Effector memory CD4-positive, alpha-beta T cell (primary cell): ENCODE data around the gene KDM6A.
"Not testable (repeated sequence)": the region's sequence is repeated elsewhere in the genome, so short reads cannot be mapped to it uniquely, and the experiment has no call there.

Experiments
- DNase-seq, 3 donors: peaks; one replicate each; pipeline ENCODE4 v3.0.0-alpha.2; 2020
- H3K27ac ChIP-seq: 2 replicates; pipeline ENCODE4 v1.7.0; 2013; ENCODE audit warnings: mild to moderate bottlenecking, low read length, moderate library complexity; ENCODE audit not compliant: insufficient read depth, poor library complexity, severe bottlenecking
- H3K27me3 ChIP-seq: replicated peaks from 2 replicates; pipeline ENCODE4 v1.7.0; 2013; ENCODE audit warnings: mild to moderate bottlenecking, low read length; ENCODE audit not compliant: insufficient read depth, control insufficient read depth, poor library complexity, severe bottlenecking
- H3K36me3 ChIP-seq: 2 replicates; pipeline ENCODE4 v1.7.0; 2013; ENCODE audit warnings: mild to moderate bottlenecking, low read length, moderate library complexity; ENCODE audit not compliant: control insufficient read depth, insufficient read depth
- H3K4me1 ChIP-seq: 2 replicates; pipeline ENCODE4 v1.7.0; 2013; ENCODE audit warnings: low read length, mild to moderate bottlenecking; ENCODE audit not compliant: control insufficient read depth, insufficient read depth, poor library complexity, severe bottlenecking
- H3K4me3 ChIP-seq: 2 replicates; pipeline ENCODE4 v1.7.0; 2013; ENCODE audit warnings: low read length, low read depth, mild to moderate bottlenecking; ENCODE audit not compliant: insufficient read depth, poor library complexity, severe bottlenecking
- H3K9me3 ChIP-seq: 2 replicates; pipeline ENCODE4 v1.7.0; 2013; ENCODE audit warnings: mild to moderate bottlenecking, low read length, moderate library complexity; ENCODE audit not compliant: control insufficient read depth

The KDM6A gene

DNA sequence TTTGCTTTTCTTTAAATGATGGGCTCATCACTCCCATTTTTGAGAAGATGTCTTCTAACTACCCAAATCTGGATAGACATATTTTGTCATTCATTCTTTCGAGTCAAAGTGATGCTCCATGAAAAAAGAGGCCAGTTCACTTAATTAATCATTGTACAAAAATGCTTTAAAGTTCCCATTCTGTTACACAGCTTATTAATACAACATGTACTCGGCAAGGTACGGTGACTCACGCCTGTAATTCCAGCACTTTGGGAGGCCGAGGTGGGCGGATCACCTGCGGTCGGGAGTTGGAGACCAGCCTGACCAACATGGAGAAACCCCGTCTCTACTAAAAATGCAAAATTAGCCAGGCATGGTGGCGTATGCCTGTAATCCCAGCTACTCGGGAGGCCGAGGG, 67.6 kb downstream of the KDM6A start:
- H3K4me3 ChIP-seq, H3K36me3 ChIP-seq, DNase-seq, H3K9me3 ChIP-seq, H3K27me3 ChIP-seq, H3K27ac ChIP-seq, H3K4me1 ChIP-seq: not testable (repeated sequence)

DNA sequence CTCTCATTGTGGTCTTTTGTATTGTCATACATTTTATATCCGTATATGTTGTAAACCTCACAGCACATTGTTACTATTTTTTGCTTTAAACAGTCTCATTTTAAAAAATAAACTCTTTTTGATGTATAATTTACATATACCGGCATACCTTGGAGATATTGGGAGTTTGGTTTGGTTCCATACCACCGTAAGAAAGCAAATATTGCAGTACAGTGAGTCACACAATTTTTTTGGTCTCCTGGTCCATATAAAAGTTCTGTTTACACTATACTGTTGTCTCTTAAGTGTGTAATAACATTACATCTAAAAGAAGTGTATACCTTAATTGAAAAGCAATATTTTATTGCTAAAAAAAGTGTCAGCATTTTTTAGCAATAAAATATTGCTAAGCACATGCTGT, 70.0 kb downstream of the KDM6A start:
- no peak overlapping the region for H3K27ac ChIP-seq
- no peak overlapping the region for H3K4me3 ChIP-seq
- H3K27me3 ChIP-seq = no peaks in the 10 kb centered on the region
- DNase-seq = no peak
- peaks cover 3% of the 10 kb centered on the region for H3K4me1 ChIP-seq
- peaks cover 9% of the 10 kb centered on the region for H3K9me3 ChIP-seq
- no peaks in the 10 kb centered on the region for H3K36me3 ChIP-seq

DNA sequence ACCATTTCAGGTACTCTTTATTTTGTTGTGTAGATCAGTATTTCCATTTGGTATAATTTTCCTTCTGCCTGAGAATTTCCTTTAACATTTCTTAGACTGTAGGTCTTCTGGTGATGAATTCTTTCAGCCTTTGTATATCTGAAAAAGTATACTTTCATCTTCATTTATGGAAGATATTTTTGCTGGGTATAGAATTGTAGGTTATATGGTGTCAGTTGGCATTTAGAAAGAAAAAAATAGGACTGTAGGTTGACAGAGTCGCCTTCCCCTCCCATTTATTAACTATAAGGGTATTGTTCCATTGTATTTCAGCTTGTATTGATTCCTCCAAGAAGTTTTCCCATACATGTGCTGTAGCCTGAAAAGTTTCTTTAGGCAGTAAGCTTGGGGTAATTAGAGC, 71.9 kb downstream of the KDM6A start:
- peaks cover 9% of the 10 kb centered on the region for H3K9me3 ChIP-seq
- H3K4me1 ChIP-seq = peaks cover 7% of the 10 kb centered on the region
- H3K36me3 ChIP-seq = no peaks in the 10 kb centered on the region
- no peak for DNase-seq
- no peak overlapping the region for H3K27ac ChIP-seq
- no peaks in the 10 kb centered on the region for H3K27me3 ChIP-seq
- H3K4me3 ChIP-seq = no peak overlapping the region

DNA sequence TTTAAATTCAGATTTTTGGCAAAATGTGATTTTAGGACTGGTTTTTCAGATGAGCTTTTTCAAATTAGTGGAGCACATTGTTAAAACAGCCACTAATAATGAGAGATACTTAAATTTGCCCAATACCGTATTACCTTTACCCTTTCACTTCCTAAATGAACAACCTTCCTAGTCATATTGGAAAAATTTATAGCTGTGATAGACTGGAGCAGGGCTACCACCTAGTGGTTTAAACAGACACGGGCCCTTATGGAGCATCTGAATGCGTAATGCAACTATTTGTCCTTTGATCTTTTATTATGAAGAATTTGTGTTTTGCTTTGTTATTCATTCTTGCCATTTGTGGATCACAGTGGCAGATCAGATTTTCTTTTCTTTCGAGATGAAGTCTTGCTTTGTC, 72.7 kb downstream of the KDM6A start:
- H3K27me3 ChIP-seq = no peaks in the 10 kb centered on the region
- no peak overlapping the region for H3K27ac ChIP-seq
- no peak overlapping the region for H3K4me3 ChIP-seq
- peaks cover 9% of the 10 kb centered on the region for H3K9me3 ChIP-seq
- H3K4me1 ChIP-seq = peaks cover 7% of the 10 kb centered on the region
- no peak for DNase-seq
- H3K36me3 ChIP-seq = no peaks in the 10 kb centered on the region

DNA sequence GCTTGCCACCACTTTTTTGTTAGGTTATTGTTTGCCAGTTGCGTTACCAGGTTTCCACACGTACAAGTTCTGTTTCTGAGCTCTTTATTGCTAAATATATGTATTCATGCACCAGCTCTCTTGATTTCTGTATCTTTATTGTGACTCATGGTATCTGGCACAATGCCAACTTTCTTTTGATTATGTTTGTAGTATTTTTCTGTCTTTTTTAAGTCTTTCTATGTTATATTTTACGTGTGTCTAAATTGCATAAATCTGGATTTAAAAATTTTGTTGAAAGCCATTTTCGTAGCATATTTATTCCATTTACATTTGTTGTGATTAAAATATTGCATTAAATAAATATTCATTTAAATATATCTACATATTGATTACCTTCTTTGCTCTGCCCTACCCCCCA, 73.8 kb downstream of the KDM6A start:
- Histone ChIP-seq H3K27ac (no peak overlapping the region), H3K4me1 (peaks cover 7% of the 10 kb centered on the region), H3K27me3 (no peaks in the 10 kb centered on the region), H3K36me3 (no peaks in the 10 kb centered on the region), H3K9me3 (peaks cover 9% of the 10 kb centered on the region), H3K4me3 (no peak overlapping the region)
- DNase-seq = no peak

DNA sequence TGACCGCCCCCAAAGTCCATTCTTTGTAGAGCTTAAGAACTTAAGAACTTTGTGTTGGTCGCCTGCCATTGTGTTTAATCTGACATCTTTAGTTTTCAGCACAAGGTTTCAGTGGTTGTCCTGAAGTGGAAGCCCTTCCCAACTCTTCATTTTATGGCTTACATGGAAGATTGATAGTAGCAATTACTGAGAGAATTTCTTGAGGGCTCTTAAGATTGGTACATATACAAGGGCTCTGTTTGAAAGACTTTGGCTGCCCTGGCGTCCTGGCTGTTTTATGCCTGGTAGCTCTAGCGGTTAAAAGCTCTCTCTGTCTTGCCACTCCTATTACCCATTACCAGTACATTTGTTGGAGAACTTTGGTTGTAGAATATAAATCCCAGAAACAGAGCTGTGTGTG, 75.0 kb downstream of the KDM6A start:
- DNase-seq = no peak
- Histone ChIP-seq H3K9me3 (peaks cover 9% of the 10 kb centered on the region), H3K4me1 (peaks cover 7% of the 10 kb centered on the region), H3K36me3 (no peaks in the 10 kb centered on the region), H3K27ac (no peak overlapping the region), H3K27me3 (no peaks in the 10 kb centered on the region), H3K4me3 (no peak overlapping the region)

DNA sequence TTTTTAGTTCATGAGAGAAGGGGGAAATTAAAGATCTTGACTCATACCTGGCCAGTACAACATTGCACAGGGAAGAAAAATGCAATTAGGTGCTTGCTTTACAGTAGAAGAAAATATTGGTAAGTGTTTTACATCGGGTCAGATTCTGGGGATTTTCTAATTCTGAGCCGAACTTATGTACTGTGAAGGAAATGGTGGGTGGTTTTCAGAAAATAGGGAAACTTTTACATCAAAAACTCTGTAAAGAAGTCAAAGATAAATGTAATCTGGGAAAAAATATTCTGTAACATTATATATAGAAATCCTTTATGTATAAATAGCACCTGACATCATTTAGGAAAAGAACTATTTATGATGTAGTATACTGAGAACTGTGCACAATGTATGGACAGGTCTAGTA, 75.4 kb downstream of the KDM6A start:
- no peak for DNase-seq
- no peak overlapping the region for H3K27ac ChIP-seq

DNA sequence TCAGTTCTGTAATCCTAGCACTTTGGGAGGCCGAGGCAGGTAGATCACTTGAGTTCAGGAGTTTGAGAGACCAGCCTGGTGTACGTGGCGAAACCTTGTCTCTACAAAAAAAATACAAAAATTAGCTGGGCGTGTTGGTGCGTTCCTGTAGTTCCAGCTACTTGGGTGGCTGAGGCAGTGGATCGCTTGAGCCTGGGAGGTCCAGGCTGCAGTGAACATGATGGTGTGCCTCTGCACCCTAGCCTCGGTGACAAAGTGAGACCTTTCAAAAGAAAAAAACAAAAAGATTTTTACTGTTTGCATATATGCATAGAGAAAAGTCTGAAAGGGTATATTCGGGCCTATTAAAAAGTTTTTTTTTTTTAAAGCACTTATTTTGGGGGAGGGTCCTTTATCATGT, 76.1 kb downstream of the KDM6A start:
- Histone ChIP-seq H3K4me1 (peaks cover 7% of the 10 kb centered on the region), H3K4me3 (no peak overlapping the region), H3K9me3 (peaks cover 9% of the 10 kb centered on the region), H3K36me3 (no peaks in the 10 kb centered on the region), H3K27me3 (no peaks in the 10 kb centered on the region), H3K27ac (no peak overlapping the region)
- DNase-seq = no peak

More for the DNA sequence above, 75.4 kb downstream of the KDM6A start:
- Histone ChIP-seq H3K4me3 (no peak overlapping the region), H3K9me3 (peaks cover 9% of the 10 kb centered on the region), H3K4me1 (peaks cover 7% of the 10 kb centered on the region), H3K36me3 (no peaks in the 10 kb centered on the region), H3K27me3 (no peaks in the 10 kb centered on the region)

DNA sequence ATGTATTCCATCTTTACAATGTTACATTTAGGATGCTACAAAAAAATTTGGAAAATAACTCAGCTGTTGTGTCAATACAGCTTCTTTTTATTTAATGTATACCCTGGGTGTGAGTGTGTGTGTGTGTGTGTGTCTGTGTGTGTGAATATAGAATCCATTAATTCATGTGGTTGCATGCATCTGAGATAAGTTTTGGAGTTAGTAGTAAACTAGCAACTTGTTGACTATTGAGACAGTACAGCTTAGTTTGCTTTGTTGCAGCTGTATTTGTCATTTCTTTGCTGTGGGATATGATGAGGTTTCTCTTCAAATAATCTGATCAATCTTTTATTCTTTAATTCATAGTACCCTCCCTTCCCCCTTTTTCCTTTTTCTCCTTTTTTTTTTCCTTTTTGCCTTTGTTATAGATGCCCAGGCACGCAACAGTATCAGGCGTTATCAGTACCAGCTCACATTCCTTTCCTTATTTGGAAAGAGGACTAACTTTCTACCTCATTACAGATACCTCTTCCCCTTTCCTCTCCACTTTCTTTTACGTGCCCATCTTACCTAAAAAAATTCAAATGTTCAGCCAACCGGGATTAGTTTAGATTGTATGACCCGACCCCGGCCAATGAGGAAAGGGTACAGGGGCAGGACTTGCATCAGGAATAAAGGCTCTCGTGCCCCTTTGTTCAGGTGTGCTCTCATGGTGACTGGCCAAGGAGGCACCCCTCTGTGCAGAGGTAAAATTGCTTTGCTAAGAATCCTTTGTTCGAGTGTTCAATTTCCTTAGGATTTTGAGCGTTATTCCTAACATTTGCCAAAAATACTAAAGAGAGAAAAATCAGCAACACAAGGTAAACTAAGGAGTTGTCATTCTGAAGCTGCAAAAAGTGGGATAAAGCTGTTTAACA, 77.7 kb downstream of the KDM6A start:
- not testable (repeated sequence) for H3K4me1 ChIP-seq, H3K4me3 ChIP-seq, H3K36me3 ChIP-seq, H3K27ac ChIP-seq, H3K9me3 ChIP-seq, DNase-seq, H3K27me3 ChIP-seq

DNA sequence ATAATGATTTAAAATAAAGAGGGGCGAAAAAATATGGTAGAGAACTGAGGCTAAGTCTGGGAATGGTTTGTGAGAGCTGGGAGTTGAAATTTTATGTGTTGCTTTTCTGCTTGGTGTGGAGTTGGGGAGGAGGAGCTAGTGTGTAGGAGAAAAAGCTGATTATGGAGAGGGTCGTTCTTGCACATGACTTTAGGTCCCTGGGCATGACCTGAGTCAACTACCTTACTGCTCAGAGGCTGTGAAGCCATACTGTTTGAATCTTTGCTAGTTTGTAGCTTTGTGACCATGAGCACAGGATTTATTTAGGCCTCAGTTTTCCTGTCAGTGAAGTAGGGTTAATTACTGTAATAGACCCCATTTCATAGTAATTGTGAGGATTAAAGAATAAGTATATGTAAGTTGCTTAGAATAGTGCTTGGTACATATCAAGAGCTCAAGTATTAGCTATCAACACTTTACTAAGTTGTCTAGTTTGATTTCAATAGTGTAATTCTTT, 78.6 kb downstream of the KDM6A start:
- no peak overlapping the region for H3K4me3 ChIP-seq
- no peak overlapping the region for H3K27ac ChIP-seq
- H3K9me3 ChIP-seq = no peaks in the 10 kb centered on the region
- no peaks in the 10 kb centered on the region for H3K36me3 ChIP-seq
- no peaks in the 10 kb centered on the region for H3K27me3 ChIP-seq
- H3K4me1 ChIP-seq = peaks cover 7% of the 10 kb centered on the region
- no peak for DNase-seq
